ENCODE results near the gene PRKCA. TPM values are rescaled to one million over a fixed set of nuclear protein-coding genes. Genes with fewer than 3 reads are reported as not detected.

PRKCA gene
- total and polyA plus RNA-seq, 2 of the 13 experiments (the other 11 are each of a cell fraction or from before 2014, with no cell fraction given), result 18.5 to 21.5 TPM

GRCh38 chr17:66676421-66676820 is 374.0 kb downstream of the PRKCA start:
- Histone ChIP-seq H3K4me3 (replicated peaks in 1 of 3; ENCODE audit: insufficient read depth in 1 of 3, low read depth in 2 of 3, low read length in 3 of 3) (no peak overlapping the region), H3K9me3 (ENCODE audit: low read length) (no peaks in the 10 kb centered on the region), H3K36me3 (replicated peaks in 1 of 2; ENCODE audit: control insufficient read depth in 1 of 2, insufficient read depth in 2 of 2, low read length in 2 of 2) (peaks cover 0 to 1% of the 10 kb centered on the region in 2 experiments; a peak in 1 of 5 replicates), H3K9ac (ENCODE audit: insufficient read depth, low read depth, low read length) (no peak overlapping the region), H3K4me2 (ENCODE audit: low read depth, low read length) (no peak overlapping the region), H2AFZ (ENCODE audit: low read length) (no peak overlapping the region), H3K27me3 (ENCODE audit: control insufficient read depth in 1 of 2, insufficient read depth in 2 of 2, low read length in 2 of 2) (no peaks in the 10 kb centered on the region), H3K4me1 (ENCODE audit: insufficient read depth, low read length) (peaks cover 21% of the 10 kb centered on the region), H3K79me2 (ENCODE audit: insufficient read depth, low read length) (no peaks in the 10 kb centered on the region), H3K27ac (ENCODE audit: extremely low read length, insufficient read depth, low read length) (no peak overlapping the region), H4K20me1 (ENCODE audit: insufficient read depth, low read length) (no peaks in the 10 kb centered on the region)
- CTCF ChIA-PET (ENCODE audit: low intra/inter-chr PET ratio, low total read pairs), result no interaction called here
- DNase-seq (ENCODE audit: low spot score), result no peak
- in situ Hi-C loops (cut with HindIII; ENCODE audit: extremely low pct_ligation_motif_present, low pct_unique_long_range_greater_than_20kb), result no loop called here
- POLR2A ChIA-PET, result no interaction called here
- BruUV-seq (replicated peaks), result no TSS peak
- intact Hi-C loops (cut with micrococcal nuclease; ENCODE audit: unreplicated experiment), result no loop called here
- WGBS (ENCODE audit: low lambda C conversion rate), result 71% methylated on average over 11 of the region's 11 CpGs
- ATAC-seq, result peak; percentile 21; the same call in 2 of the 3 replicates
- no peak for FAIRE-seq
- TF ChIP-seq ZBTB40 (IDR thresholded peaks at IDR 0.05) (no peak), ZBTB40 (CRISPR knock-in tag; IDR thresholded peaks at IDR 0.05) (no peak), CREB3 (CRISPR knock-in tag; IDR thresholded peaks at IDR 0.05) (no peak), AGO2 (optimal IDR thresholded peaks at IDR 0.05; ENCODE audit: low read depth, low read length) (no peak), ZNF503 (CRISPR knock-in tag; IDR thresholded peaks at IDR 0.05) (no peak), KMT2B (CRISPR knock-in tag; IDR thresholded peaks at IDR 0.05) (no peak), ZBTB8A (CRISPR knock-in tag; IDR thresholded peaks at IDR 0.05; ENCODE audit: borderline replicate concordance, low read depth) (no peak), ZNF20 (CRISPR knock-in tag; IDR thresholded peaks at IDR 0.05) (no peak), ZNF75D (CRISPR knock-in tag; IDR thresholded peaks at IDR 0.05; ENCODE audit: borderline replicate concordance) (no peak), ZNF512B (CRISPR knock-in tag; IDR thresholded peaks at IDR 0.05; ENCODE audit: borderline replicate concordance) (no peak)

Data from HepG2 (cell line).